Measurements from ENCODE around the gene TSC2.

- TF ChIP-seq, protein P1, sequence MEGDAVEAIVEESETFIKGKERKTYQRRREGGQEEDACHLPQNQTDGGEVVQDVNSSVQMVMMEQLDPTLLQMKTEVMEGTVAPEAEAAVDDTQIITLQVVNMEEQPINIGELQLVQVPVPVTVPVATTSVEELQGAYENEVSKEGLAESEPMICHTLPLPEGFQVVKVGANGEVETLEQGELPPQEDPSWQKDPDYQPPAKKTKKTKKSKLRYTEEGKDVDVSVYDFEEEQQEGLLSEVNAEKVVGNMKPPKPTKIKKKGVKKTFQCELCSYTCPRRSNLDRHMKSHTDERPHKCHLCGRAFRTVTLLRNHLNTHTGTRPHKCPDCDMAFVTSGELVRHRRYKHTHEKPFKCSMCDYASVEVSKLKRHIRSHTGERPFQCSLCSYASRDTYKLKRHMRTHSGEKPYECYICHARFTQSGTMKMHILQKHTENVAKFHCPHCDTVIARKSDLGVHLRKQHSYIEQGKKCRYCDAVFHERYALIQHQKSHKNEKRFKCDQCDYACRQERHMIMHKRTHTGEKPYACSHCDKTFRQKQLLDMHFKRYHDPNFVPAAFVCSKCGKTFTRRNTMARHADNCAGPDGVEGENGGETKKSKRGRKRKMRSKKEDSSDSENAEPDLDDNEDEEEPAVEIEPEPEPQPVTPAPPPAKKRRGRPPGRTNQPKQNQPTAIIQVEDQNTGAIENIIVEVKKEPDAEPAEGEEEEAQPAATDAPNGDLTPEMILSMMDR (IDR thresholded peaks at IDR 0.05): no peak
- TF ChIP-seq ZFX (IDR thresholded peaks at IDR 0.05; ENCODE audit: borderline replicate concordance): no peak
These were observed 19.6 kb upstream of the TSC2 start for GRCh38 chr16:2028146-2028545.

Data from 22Rv1 (cell line).